Epidermal melanocyte (primary cell): Measurements from ENCODE around the gene PPM1L.

ENCODE experiments used
- DNase-seq: peaks from one replicate; pipeline ENCODE4 v3.0.0; 2011; ENCODE audit warnings: low spot score; ENCODE audit not compliant: insufficient read length

The PPM1L gene

DNA sequence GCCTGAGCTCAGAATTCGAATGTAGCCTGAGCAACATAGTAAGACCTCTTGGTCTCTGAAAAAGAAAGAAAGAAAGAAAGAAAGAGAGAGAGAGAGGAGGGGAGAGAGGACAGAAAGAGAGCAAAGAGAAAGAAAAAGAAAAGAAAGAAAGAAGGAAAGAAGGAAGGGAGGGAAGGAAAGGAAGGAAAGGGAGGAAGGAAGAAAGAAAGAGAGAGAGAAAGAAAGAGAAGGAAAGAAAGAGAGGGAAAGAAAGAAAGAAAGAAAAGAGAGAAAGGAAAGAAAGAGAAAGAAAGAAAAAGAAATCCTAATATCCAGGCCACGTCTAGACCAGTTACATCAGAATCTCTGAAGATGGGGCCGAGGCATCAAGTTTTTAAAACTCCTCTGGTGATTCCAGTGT lies 50.7 kb downstream of the PPM1L start:
- DNase-seq: no peak

DNA sequence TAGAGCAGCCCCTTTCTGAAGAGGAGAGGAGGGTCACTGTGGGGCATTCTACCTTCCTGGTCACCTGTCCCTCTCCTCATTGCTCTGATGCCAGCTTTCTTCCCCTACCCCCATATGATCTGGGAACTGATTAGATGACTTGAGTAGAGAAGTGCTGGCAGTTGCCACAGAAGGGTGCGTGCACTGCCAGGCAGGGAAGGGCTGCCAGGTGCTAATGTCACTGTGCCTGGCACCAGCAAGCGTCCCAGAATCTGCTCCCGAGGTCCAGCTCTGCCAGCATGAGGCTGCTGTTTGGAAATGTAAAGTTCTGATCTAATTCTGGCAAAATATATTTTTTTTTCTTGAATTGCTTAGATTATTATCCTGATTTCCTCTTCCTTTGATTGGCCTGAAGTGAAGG lies 52.8 kb downstream of the PPM1L start:
- no peak for DNase-seq

DNA sequence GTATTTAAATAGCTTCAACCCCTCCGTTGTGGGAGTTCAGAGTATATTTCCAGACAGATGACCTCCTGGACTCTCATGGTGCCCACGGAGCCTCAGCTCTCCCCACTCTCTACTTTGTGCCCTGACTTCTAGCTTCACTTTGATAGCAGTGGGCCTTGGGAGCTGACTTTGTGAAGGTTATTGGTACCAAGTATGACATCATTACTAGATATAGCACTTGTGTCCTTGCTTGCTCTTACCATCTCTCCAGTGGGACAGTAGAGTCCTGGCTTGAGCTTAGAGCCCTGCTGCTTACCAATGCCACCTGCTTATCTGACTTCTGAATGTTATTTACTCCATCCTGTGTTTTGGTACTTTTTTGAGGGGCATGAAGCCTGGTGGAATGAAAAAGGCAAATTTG lies 53.4 kb downstream of the PPM1L start:
- no peak for DNase-seq

DNA sequence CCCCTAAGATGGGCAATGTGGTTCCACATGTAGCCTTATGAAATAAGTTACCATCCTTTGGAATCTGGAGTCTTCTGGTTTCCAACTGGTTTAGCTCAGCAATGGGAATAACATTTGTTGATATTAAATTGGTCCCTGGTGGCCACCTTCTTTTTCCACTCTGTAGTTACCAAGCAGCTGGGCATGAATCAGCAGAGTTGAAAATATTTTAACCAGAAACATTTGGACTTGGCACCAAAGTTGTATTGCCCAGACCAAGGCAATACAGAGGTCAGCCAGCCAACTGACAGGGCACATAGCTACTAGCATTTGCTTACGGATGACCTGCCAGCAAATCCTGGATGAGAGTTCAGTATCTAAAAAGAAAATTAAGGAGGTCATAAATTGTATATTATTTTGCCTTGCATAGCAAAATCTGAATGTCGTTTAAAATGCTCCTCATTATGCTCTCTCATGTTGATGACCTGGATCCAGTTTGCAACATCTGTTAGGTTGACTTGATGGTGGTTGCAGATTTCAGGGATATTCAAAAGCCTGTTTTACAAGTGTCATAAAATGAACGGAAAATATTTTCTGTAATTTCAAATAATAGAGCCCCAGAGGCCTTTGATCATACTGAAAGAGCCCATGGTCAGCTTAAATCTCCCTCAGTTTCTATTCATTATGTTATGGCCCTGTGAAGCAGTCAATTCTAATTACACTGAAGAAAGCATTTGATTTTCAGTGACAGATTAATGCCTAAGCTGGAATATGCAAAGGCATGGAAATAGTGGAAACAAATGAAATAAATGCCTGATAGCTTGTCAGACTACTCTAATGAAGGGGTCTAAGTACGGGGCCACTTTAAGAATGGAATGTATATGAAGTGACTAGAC lies 54.6 kb downstream of the PPM1L start:
- DNase-seq: no peak

DNA sequence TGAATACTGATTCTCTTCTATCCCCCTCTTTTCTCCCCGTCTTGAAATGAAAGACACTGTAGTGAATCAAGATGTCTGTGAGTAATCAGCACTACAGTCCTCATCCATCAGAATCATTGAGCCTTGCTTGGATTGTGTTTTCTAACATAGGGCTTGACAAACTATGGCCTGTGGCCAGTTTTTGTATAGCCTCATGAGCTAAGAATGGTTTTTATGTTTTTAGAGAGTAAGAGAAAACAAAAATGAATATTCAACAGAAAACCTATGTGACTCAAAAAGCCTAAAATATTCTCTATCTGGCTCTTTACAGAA lies 55.2 kb downstream of the PPM1L start:
- DNase-seq: no peak

DNA sequence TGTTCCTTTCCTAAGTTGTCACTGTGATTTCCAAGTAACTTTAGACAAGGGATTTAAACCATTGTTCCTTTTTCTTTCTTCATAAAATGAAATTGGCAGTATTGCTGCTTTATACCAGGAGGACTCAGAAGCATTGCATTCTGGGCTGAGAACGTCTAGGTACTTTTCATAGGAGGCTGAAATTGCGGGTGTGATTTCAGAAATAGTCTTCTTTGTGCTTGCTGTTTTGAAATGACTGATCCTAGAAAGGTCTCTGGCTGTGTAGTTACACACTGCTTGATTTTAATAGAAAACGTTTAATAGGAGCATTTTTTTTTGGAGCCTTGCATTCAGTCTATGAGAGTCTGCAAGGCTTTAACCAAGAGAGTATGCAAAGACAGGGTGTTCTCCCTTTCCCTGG lies 56.3 kb downstream of the PPM1L start:
- DNase-seq: no peak

DNA sequence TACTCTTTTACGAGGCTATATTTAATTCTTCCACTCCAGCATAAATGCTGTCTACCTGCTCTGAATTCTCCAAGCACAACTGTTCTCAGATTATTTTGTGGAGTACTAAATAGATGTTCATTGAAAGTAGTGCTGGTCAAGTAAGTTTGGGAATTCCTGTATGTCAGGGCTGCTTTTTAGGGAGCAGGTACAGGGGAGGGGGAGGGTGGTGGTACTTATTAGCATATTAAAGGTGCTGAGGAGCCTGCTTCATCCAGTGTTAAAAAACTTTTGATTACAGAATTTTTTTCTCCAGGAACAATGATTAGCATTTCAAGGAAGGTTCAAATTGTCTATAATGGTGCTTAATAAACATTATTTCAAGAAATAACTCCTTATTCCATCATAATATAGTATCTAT lies 59.2 kb downstream of the PPM1L start:
- DNase-seq: no peak

DNA sequence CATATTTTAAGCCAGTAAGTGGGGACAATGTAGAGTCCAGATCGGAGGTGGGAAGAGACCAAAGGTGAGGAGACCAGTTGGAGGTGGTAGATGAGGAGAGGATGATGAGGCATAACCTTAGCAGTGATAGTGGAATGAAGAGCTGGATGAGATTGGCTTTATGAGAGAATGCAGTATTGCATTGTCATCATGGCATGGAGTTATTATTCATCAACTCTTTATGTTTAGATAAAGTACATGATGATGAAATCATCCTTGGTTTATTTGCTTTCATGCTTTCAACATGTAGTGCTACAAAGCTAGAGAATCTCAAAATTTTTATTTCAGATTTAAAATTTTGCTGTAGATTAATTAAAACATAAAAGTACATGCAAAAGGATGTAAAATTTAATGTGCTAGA lies 64.0 kb downstream of the PPM1L start:
- no peak for DNase-seq

DNA sequence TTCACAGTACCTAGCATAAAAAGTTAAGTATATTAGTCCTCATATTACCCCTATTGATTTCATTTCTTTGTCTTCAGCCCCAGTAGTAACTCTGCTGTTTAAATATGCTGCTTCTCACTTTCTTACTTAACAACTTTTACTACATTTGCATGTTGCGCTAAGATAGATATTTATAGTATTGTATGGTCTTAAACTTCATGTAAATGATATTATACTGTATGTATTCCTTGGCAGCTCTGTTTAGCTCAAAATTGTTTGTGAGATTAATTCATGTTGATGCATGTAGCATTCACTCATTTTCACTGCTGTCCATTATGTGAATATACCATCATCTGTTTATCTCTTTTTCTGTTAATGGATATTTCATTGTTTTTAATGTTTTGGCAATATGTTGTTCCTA lies 64.4 kb downstream of the PPM1L start:
- DNase-seq: no peak

DNA sequence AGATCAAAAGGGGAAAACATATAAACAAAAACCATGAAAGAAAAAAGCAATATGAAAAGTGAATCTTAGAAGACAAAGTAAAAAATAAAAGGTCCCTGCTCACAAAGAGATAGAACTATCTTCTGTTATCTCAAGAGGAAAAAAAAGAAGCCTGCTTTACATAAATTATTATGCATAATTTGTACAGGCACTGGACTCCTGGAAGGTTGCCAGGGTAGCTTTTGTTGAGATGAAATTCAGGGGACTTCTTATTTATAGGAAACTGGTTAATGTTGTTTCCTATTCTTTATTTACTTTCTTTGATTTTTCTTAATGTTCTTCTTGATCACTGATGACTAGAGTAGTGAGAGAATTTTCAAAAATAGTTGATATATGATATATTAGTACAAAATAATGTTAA lies 66.9 kb downstream of the PPM1L start:
- no peak for DNase-seq

DNA sequence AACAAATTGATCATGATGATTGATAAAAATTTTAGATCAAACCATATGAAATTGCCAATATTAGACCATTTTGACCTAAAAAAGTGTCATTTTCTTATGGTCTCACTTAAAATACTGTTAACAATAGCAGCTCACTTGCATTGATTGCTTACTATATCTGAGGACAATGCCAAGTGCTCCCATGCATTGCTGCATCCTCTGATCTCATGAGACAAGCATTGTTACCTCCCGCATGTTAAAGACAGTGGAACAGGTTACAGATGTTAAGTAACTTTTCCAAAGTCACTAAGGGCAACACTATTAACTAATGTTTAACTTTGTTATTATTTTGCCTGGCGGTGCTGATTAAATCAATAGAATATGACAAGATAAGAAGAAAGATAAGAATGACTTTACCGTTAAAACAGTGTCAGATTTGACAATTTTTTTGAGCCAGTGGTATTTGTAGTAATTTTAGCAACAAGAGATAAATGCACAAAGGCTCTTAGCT lies 69.3 kb downstream of the PPM1L start:
- DNase-seq: no peak

DNA sequence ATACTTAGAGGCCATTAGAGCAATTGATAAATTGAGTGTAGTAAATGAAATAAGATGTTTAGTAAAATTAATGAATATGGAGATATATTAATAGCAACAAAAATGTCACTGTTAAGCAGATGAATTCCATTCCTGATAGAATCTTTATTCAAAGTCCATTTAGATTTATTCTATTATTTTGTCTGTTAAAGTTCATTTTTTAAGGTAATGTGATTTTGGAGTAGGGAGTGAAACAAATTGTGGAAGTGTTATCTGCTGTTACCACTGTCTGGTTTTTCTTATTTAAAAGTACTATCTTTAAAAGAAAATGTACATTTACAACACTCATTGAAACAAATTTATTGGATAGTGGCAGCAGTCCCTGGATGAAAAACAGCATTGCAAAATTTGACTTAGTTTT lies 70.4 kb downstream of the PPM1L start:
- no peak for DNase-seq

DNA sequence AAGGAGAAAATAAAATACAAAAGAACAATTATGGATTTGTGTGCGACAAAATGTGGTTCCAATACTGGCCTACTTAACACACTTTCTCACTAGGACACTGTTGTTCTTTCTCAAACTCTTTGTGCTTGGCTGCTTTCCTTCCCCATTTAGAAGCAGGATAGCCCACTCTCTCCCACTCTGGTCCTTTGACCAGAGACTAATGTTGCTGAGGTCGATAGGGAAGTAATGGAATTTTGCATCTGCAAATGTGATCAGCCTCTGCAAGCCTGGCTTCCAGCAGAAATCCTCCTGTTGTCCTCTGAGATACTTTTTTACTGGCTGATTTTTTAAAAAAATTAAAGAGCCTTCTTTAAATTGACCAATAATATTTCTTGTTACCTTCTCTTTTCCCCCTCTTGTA lies 71.0 kb downstream of the PPM1L start:
- DNase-seq: no peak

DNA sequence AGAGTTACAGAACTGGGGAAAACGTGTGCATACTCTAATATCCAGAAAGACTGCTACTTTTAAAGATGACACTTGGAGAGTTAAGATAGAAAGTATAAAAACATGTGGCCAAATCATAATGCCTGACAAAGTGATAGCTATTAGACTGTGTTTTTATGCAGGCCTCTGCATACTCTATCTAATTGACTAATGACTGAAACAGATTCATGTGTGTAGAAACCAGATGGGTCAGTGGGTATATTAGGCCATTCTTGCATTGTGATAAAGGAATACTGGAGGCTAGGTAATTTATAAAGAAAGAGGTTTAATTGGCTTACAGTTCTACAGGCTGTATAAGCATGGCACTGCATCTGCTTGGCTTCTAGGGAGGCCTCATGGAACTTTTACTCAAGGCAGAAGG lies 71.5 kb downstream of the PPM1L start:
- no peak for DNase-seq

DNA sequence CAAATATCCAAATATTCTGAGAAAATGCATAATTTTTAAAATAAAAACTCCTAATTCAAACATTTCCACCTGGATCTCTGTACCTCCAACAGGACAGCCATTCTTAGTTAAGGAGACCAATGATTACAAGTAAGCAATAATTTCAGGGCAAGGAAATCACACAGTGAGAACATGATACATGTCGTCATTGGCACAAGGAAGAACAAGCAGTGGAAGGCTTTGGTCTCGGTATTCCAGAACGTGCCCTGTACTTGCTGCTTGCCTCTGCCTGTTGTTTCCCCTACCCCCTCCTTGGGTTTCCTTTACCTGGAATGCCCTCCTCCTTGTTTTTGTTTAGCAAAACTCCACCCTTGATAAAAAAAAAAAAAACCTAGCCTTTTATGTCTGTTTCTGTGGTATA lies 72.8 kb downstream of the PPM1L start:
- DNase-seq: no peak

DNA sequence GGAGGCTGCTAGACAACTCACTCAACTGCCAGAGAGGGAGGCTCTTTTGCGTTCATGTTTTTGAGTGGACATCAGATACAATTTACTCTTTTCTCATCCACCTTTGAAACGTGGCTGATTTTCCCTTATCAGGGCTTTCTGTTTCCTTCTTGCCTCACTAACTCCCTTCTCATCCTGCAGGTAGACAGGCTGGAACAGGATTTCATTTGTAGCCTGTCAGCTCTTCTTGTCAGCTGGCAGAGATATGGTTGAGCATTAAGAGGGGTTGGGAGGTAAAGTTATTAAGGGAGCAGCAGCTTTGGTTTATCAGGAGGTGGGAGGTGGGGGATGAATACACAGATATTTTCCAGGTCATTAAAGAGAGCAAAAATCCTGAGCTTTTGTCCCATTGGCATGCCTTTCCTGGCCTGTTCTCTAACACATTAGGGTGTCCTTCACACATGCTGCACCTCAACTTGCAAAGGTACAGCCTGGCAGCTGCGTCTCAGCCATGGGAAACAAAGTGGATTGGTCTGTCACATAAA lies 73.5 kb downstream of the PPM1L start:
- DNase-seq: no peak

DNA sequence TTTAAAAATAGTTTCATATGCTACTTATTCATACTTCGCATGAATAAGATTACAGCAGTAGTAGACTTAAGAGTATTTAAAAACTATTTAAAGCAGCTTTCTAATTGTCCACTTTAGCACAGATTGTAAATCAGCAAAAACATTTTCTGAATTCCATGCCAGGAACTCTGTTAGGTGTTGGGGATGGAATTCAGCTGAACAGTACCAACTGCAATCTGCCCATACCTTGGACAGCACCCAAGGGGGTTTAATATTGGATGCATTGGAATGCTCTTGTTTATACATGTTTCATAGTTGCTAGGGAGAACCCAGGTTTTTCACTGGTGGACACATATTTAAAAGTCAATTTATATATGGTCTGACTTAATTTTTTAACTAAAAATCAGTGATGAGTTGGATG lies 74.8 kb downstream of the PPM1L start:
- DNase-seq: no peak

DNA sequence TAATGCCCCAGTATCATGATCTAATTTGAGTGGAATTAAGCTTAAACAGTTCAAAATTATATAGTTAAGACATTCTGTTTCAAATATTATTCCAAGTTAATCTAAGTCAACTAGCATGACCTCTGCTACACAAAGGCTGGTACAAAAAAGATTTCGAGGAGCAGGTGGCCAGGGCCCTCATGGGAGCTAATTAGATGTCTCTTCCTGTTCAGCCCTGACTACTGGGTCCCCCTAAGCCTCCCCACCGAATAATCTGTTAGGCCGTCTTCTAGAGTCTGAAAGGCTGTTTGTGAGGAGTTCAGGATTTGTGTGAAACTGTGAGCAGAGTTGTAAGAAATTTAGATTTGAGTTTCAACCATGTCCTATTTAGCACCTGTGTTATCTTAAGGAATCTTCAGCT lies 75.4 kb downstream of the PPM1L start:
- no peak for DNase-seq

DNA sequence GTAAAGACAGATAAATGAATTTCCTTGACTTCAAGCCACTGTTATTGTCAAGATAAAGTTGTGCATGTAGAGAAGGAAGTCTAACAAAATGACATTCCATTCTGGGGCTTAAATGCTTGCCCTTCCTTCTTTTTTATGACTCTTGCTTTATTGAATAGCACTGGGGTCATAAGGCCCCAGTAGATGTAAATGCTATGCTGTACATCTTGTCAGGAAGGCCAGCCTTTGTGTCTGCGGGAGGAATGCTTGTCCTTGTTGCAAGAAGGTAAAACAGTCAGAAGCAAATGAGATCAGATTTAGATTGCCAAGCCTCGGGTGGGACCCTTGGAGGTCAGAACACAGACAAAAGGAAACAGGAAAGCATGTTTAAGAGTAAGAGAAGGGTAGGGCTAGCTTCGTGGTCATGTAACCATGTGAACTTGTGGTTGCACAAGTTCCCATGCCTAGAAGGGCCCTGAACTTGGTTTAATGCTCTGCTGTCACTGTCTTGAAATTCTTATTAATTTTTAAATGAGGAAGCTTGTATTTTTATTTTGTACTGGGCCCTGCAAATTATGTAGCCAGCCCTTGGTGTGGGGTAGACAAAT lies 81.5 kb downstream of the PPM1L start:
- no peak for DNase-seq

DNA sequence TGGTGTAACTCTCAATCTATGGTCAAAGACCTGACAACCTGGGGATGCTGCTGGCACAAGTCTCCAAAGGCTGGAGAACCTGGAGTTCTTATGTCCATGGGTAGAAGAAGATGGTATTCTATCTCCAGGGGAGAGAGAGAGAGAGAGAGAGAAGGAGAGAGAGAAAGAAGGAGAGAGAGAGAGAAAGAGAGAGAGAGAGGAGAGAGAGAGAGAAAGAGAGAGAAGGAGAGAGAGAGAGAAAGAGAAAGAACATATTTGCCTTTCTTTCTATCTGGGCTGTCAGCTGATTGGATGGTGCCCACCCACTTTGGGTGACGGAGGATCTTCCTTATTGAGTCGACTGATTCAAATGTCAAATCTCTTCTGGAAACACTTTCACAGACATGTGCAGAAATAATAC lies 84.6 kb downstream of the PPM1L start:
- no peak for DNase-seq

DNA sequence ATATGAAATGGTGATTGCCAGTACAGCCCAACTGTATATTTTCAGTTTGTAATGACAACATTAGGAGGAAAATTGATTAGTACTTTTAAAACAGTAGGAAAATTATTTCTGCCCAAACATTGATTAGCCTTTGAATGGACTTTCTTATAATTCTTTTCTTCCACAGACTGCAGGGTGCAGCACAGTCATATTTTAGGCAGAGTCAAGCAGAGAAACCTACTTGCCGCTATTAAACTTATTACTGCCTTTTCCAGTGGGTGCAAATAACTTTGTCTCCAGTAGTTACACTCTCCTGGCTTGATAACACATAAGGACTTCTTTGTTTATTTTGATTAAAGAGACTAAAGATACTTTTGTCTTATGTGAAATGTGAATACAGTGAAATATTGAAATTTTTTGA lies 85.4 kb downstream of the PPM1L start:
- no peak for DNase-seq

DNA sequence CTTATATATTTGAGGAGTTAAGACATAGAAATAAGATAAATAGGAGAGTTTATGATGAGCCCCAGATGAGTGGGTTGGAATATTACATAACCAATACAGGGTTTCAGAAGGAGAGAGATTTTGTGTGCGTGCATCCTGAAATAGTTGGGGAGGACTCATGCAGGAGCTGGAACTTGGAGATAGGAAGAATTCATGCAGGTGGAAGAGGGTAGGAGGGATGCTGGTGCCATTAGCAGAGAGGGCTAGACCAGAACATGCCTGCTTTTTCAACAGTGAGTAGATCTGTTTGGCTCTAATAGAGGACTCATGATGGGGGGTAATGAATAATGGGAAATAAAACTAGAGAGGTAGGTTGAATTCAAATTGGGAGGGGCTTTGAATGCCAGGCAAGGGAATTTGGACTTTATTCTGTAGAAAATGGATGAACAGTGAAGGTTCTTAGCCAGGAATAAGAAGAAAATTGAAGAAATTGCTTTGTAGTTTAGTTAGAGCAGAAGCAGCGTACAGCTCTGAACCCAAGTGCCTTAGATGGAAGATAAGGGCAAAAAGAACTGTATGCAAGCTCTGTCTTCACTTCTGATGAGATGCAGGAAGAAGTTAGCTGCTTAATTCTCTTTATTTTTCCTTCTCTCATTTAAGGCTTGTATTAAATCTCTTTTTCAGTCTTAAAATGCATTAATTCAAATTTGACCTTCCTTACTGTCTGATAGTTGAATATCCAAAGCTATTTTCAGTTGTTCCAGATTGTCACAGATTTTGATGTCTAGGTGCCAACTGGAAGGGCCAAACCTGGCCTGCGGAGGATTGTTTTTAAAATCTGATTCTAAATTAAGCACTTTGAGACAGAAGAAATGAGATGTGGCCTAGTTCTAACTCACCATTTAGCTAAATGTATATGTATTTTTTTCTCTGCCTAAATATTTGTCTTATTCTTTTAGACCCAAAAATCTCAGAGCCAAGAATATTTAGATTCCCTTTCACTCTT lies 86.3 kb downstream of the PPM1L start:
- no peak for DNase-seq
